Activated naive CD4-positive, alpha-beta T cell treated with anti-CD3 and anti-CD28 coated beads, Interleukin-2, amount 10 ng/mL, durations not matched to agents 7 days and 5 days (primary cell): Measurements from ENCODE around the gene CRAT.

ENCODE experiments used
- CTCF ChIA-PET: fragments of 350-600 bp; sonication (Branson Sonifier 250); formaldehyde crosslinking; loops from one replicate; lab custom pipeline; 2021; ENCODE audit warnings: antibody characterized with exemption; lab: Charles Lee
- DNase-seq: peaks from one replicate; pipeline ENCODE4 v3.0.0-alpha.2; 2020
- H3K27ac Mint-ChIP-seq: one replicate; pipeline ENCODE4 v1.8.0; 2021; ENCODE audit warnings: mild to moderate bottlenecking, moderate library complexity, mixed read lengths
- H3K27me3 Mint-ChIP-seq: one replicate; pipeline ENCODE4 v1.8.0; 2021; ENCODE audit warnings: mild to moderate bottlenecking, mixed read lengths
- H3K36me3 Mint-ChIP-seq: one replicate; pipeline ENCODE4 v1.8.0; 2021; ENCODE audit warnings: mixed read lengths
- H3K4me1 Mint-ChIP-seq: one replicate; pipeline ENCODE4 v1.8.0; 2021; ENCODE audit warnings: mixed read lengths
- H3K4me3 Mint-ChIP-seq: one replicate; pipeline ENCODE4 v1.8.0; 2021; ENCODE audit warnings: mild to moderate bottlenecking, moderate library complexity, mixed read lengths
- H3K9me3 Mint-ChIP-seq: one replicate; pipeline ENCODE4 v1.8.0; 2021; ENCODE audit warnings: mixed read lengths

CRAT gene

DNA sequence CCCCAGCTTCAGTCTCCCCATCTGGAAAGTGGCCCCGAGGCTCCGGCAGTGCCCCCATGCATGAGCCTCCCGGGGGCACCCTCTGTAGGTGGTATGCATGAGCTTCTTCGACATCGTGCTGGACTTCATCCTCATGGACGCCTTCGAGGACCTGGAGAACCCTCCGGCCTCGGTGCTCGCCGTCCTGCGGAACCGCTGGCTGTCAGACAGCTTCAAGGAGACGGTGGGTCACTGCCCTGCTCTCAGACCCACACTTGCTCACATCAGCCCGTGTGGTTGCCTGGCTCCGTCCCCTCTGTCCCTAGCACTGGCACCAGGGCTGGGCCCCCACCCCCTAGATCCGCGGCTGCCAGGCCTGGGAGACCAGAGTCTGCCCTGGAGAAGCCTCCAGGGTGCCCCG, 42.5 kb downstream of the CRAT start:
- no peak for DNase-seq
- CTCF ChIA-PET = interaction anchor here (1.5 kb wide), 1 partner anchor 12 kb away, joined by 3 read pairs; no protein-coding TSS in a partner anchor
- H3K9me3 Mint-ChIP-seq = no peaks in the 10 kb centered on the region
- H3K27me3 Mint-ChIP-seq = no peaks in the 10 kb centered on the region
- H3K27ac Mint-ChIP-seq = peak overlapping the region; percentile 93
- H3K4me3 Mint-ChIP-seq = no peak overlapping the region
- peaks cover 37% of the 10 kb centered on the region for H3K4me1 Mint-ChIP-seq
- H3K36me3 Mint-ChIP-seq = peaks cover 25% of the 10 kb centered on the region

DNA sequence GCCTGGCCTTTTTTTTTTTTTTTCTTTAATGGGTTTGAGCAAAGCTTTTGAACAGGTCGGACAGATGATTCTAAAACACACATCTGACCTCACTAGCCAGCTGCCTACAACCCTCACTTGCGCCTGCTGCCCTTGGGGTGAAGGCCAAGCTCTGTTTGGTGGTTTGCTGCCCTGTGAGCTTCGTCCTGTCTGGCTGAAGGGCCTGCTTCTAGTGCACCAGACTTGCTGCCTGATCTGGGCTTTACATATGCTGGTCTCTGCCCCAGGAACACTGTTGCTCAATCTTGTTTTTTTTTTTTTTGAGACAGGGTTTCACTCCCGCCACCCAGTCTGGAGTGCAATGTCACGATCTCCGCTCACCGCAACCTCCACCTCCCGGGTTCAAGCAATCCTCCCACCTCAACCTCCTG, 46.1 kb downstream of the CRAT start:
- no peak overlapping the region for H3K4me3 Mint-ChIP-seq
- H3K27ac Mint-ChIP-seq = no peak overlapping the region
- no peak for DNase-seq
- CTCF ChIA-PET = no interaction called here
- H3K36me3 Mint-ChIP-seq = peaks cover 23% of the 10 kb centered on the region
- H3K4me1 Mint-ChIP-seq = peaks cover 15% of the 10 kb centered on the region
- no peaks in the 10 kb centered on the region for H3K9me3 Mint-ChIP-seq
- H3K27me3 Mint-ChIP-seq = no peaks in the 10 kb centered on the region

DNA sequence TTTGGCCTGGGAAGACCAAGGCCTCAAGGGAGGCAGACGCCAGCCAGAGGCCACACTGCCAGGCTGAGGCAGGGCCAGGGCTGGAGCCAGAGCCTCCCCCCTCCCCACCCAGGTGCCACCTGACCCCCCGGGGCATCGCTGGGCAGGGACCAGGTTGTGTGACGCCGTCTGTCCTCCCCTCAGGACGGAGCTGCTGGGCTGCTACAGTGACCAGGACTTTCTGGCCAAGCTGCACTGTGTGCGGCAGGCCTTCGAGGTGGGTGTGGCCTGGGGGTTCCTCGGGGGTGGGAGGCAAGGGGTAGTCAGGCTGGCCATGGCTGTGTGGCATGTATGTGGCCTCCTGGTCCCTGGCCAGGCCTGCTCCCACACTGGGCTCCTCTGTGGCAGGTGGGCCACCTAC, 47.5 kb downstream of the CRAT start:
- H3K4me1 Mint-ChIP-seq = peaks cover under 1% of the 10 kb centered on the region
- CTCF ChIA-PET = no interaction called here
- DNase-seq = no peak
- no peak overlapping the region for H3K4me3 Mint-ChIP-seq
- H3K36me3 Mint-ChIP-seq = peaks cover 15% of the 10 kb centered on the region
- H3K9me3 Mint-ChIP-seq = no peaks in the 10 kb centered on the region
- H3K27me3 Mint-ChIP-seq = no peaks in the 10 kb centered on the region
- H3K27ac Mint-ChIP-seq = no peak overlapping the region

DNA sequence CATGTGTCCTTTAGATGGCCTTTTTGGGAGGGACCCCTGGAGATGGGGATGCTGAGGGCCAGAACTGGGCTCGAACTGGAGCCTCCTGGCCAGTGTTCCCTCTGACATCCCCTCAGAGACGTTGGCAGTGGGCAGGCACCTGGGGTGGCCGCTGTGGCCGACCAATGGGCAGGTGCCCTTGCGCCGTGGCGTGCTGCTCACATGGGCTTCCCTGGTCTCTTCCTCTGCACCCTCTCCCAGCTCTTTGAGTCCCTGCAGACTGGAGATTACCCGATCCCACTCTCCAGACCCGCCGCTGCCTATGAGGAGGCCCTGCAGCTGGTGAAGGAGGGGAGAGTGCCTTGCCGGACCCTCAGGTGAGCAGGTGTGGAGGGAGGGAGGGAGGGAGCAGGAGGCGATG, 49.6 kb downstream of the CRAT start:
- Mint-ChIP-seq H3K27ac (no peak overlapping the region), H3K27me3 (no peaks in the 10 kb centered on the region), H3K9me3 (no peaks in the 10 kb centered on the region), H3K4me3 (no peak overlapping the region), H3K4me1 (no peaks in the 10 kb centered on the region), H3K36me3 (peaks cover 15% of the 10 kb centered on the region)
- CTCF ChIA-PET = no interaction called here
- no peak for DNase-seq

DNA sequence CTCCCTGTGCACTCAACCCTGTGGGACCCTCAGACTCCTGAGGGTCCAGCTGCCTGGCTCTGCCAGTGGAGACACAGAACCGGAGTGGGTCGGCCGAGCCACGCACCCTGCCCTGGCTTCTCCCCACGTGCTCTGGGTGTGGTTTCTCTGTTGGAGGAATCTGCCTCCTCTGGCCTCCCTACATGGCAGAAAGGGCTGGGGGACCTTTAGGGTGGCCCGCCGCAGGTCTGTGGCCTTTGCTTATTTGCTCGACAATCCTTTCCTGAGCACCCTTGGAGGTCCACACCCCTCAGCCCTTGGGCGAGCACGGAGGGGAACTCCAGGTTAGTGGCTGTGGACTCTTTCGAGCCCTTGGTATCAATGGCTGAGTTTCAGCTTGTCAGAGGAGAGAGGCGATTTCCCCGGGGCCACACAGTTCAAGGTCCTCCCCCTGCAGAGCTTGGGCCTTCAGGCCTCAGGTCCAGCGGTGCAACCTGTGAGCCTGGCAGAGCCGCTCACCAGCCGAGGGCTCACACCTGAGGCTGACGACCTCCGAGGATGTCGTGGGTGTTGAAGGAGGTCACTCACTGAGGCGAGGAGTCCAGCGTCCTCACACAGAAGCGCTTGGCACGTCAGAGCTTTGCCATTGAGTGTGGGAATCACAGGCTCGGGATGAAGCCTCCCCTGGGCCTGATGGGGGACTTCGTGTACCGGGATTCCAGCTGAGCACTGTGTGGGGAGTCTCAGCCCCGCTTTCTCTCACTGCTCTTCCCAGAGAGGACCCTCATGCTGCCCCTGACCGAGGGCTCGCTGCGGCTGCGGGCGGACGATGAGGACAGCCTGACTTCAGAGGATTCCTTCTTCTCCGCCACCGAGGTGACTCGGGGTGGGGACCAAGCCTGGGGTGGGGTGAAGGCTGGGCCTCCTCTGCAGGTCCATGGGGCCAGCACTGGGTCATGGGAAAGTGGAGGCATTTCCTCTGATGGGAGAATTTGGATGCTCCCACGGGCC, 50.5 kb downstream of the CRAT start:
- no peaks in the 10 kb centered on the region for H3K4me1 Mint-ChIP-seq
- H3K27me3 Mint-ChIP-seq = no peaks in the 10 kb centered on the region
- H3K27ac Mint-ChIP-seq = no peak overlapping the region
- no peaks in the 10 kb centered on the region for H3K9me3 Mint-ChIP-seq
- H3K36me3 Mint-ChIP-seq = peaks cover 10% of the 10 kb centered on the region
- H3K4me3 Mint-ChIP-seq = no peak overlapping the region
- CTCF ChIA-PET = no interaction called here
- no peak for DNase-seq

DNA sequence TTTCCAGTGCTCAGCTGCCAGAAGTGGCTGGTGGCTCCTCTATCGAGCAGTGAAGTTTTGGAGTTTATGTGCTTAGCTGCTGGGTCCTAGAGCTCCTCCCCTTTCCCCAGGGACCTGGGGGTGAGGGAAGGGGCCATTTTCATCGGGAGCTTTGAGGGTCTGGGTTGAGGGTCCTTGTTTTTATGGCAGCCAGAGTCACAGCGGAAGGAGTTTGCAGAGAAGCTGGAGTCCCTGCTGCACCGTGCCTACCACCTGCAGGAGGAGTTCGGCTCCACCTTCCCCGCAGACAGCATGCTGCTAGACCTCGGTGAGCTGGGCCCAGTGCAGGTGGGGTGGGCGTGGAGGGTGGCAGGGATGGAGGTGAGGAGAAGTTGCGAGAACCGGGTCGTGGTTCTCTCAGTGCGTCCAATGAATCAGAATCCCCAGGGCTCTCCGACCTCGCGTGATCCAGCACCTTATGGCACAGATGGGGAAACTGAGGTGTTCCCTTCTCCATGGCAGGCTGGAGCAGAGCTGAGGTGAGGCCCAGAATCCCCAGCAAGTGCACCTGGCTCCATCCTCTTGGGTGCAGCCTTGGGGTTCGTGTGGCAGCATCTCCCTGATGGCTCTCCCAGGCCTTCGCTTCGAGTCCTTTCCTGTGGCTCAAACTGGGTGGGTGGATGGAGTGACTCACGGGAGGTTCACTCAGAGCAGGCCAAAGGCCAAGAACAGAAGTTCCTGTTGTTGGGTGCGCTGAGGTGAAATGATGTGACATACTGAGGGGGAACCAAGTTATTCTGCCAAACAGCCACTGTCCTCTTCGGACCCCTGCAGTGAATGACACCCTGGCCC, 51.4 kb downstream of the CRAT start:
- no peaks in the 10 kb centered on the region for H3K4me1 Mint-ChIP-seq
- CTCF ChIA-PET = no interaction called here
- no peak for DNase-seq
- H3K27ac Mint-ChIP-seq = no peak overlapping the region
- H3K9me3 Mint-ChIP-seq = no peaks in the 10 kb centered on the region
- H3K36me3 Mint-ChIP-seq = peaks cover 9% of the 10 kb centered on the region
- H3K4me3 Mint-ChIP-seq = no peak overlapping the region
- H3K27me3 Mint-ChIP-seq = no peaks in the 10 kb centered on the region

DNA sequence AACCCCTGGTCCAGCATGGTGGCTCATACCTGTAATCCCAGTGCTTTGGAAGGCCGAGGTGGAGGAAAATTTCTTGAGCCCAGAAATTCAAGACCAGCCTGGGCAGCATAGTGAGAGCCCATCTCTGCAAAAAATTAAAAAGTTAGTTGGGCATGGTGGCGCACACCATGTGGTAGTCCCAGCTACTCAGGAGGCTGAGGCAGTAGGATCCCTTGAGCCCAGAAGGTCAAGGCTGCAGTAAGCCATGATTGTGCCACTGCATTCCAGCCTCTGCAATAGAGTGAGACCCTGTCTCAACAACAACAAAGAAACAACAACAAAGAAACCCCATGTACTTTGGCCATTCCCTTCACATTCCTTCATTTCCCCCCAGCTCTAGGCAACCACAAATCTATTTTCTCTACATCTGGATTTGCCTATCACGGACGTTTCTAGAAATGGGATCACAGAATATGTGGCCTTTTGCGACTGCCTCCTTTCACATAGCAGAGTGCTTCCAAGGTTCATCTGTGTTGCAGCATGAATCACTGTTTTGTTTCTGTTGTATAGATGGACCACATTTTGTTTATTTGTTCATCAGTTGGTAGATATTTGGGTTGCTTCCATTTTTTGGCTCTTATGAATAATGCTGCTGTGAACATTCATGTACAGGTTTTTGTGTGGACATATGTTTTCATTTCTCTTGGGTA, 56.3 kb downstream of the CRAT start:
- H3K4me3 Mint-ChIP-seq = no peak overlapping the region
- CTCF ChIA-PET = interaction anchor here (1.1 kb wide), 1 partner anchor 88 kb away, joined by 3 read pairs; no protein-coding TSS in a partner anchor
- H3K27ac Mint-ChIP-seq = no peak overlapping the region
- no peak for DNase-seq
- H3K9me3 Mint-ChIP-seq = no peaks in the 10 kb centered on the region
- H3K36me3 Mint-ChIP-seq = peaks cover 5% of the 10 kb centered on the region
- no peaks in the 10 kb centered on the region for H3K27me3 Mint-ChIP-seq
- H3K4me1 Mint-ChIP-seq = no peaks in the 10 kb centered on the region

DNA sequence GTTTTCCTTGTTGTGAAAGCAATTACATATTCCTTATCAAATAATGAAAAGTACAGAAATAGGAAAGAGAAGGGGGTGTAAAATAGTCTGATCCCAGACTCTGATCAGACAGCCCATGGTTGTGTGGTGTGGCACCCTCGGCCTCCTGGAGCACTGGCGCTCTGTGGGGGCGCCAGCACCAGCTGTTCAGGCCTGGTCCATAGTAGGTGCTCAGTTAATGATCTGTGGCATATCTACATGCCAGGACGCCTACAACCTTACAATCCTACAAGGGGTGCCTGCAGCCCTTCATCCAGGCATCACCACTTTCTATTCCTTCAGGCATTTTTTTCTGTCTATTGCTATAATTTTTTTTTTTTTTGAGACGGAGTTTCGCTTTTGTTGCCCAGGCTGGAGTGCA, 57.6 kb downstream of the CRAT start:
- Mint-ChIP-seq H3K27ac (no peak overlapping the region), H3K4me1 (no peaks in the 10 kb centered on the region), H3K36me3 (peaks cover 12% of the 10 kb centered on the region), H3K27me3 (no peaks in the 10 kb centered on the region), H3K4me3 (no peak overlapping the region), H3K9me3 (no peaks in the 10 kb centered on the region)
- CTCF ChIA-PET = interaction anchor here (0.5 kb wide), 1 partner anchor 393 kb away, joined by 3 read pairs; no protein-coding TSS in a partner anchor
- no peak for DNase-seq

DNA sequence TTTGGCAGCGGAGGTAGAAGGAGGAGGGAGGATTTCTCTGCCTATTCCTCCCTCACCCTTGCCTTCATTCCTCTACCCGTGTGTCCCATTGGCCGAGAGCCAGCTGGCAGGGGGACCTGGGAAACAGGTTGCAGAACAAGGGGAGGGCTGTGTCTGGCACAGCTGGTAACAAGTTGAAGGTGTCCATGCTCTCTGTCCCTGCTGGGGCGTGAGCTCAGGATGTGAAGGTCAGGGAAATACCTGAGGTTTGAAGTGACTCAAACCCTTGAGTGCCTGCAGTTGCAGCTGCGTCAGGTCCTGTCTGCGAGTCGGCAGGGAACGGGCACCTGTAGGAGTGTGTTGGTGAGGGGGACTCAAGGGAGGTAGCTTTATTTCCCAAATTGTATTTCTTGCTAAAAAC, 58.0 kb downstream of the CRAT start:
- Mint-ChIP-seq H3K36me3 (peaks cover 12% of the 10 kb centered on the region), H3K4me3 (no peak overlapping the region), H3K27me3 (no peaks in the 10 kb centered on the region), H3K9me3 (no peaks in the 10 kb centered on the region), H3K4me1 (no peaks in the 10 kb centered on the region), H3K27ac (no peak overlapping the region)
- no peak for DNase-seq
- CTCF ChIA-PET = interaction anchor here (0.5 kb wide), 1 partner anchor 392 kb away, joined by 3 read pairs; no protein-coding TSS in a partner anchor
